ENCODE data around the gene SEPTIN1. TPM values are rescaled to one million over a fixed set of nuclear protein-coding genes. Genes with fewer than 3 reads are reported as not detected.
"Not testable (repeated sequence)": the region's sequence is repeated elsewhere in the genome, so short reads cannot be mapped to it uniquely, and the experiment has no call there.

The SEPTIN1 gene
- total and polyA plus RNA-seq, 2 of the 4 experiments (the other 2 are of a cell fraction), result 0.24 TPM; not detected in 1

GRCh38 chr16:30343491-30343820 is 38.9 kb downstream of the SEPTIN1 start:
- H4K8ac ChIP-seq (ENCODE audit: low read depth in 2 of 2, low read length in 2 of 2); H2BK120ac ChIP-seq (ENCODE audit: low read depth, low read length); H3K23ac ChIP-seq (ENCODE audit: low read depth, low read length); H3K79me1 ChIP-seq (ENCODE audit: low read depth in 1 of 2, low read length in 2 of 2); H4K20me1 ChIP-seq (ENCODE audit: insufficient read depth, low read length); H3K4ac ChIP-seq (ENCODE audit: low read depth, low read length); H2BK20ac ChIP-seq (ENCODE audit: low read depth, low read length); H2AK5ac ChIP-seq (ENCODE audit: low read depth, low read length); H3K27me3 ChIP-seq (ENCODE audit: control insufficient read depth, insufficient read depth, low read length); H3K36me3 ChIP-seq (ENCODE audit: control insufficient read depth, insufficient read depth, low read length); H2AFZ ChIP-seq (replicated peaks; ENCODE audit: low read length, poor library complexity); H3K9ac ChIP-seq (ENCODE audit: low read depth, low read length); H2BK5ac ChIP-seq (ENCODE audit: low read depth, low read length, poor library complexity, severe bottlenecking); H3K18ac ChIP-seq (ENCODE audit: low read depth, low read length); intact Hi-C loops (cut with micrococcal nuclease); DNase-seq; H3K9me1 ChIP-seq (ENCODE audit: insufficient read depth, low read length); H4K5ac ChIP-seq (ENCODE audit: low read depth, low read length); CTCF ChIA-PET; H3K4me1 ChIP-seq (ENCODE audit: control insufficient read depth, insufficient read depth, low read length); in situ Hi-C loops (cut with MboI; ENCODE audit: low sequenced_read_pairs); H2BK15ac ChIP-seq (ENCODE audit: low read depth, low read length); ATAC-seq (ENCODE audit: low read depth); H3K14ac ChIP-seq (replicated peaks; ENCODE audit: low read depth, low read length); POLR2A ChIA-PET (ENCODE audit: unreplicated experiment); dilution Hi-C loops (cut with HindIII; ENCODE audit: low sequenced_read_pairs, unreplicated experiment); BruUV-seq (replicated peaks); H3K4me3 ChIP-seq (ENCODE audit: insufficient read depth, low read depth, low read length); H4K91ac ChIP-seq (ENCODE audit: insufficient read depth, low read depth, low read length); H2AK9ac ChIP-seq (replicated peaks; ENCODE audit: low read depth, low read length, poor library complexity); H3K4me2 ChIP-seq (ENCODE audit: low read depth, low read length); H3K56ac ChIP-seq (ENCODE audit: extremely low read depth, insufficient read depth, low read length); H3K9me3 ChIP-seq (ENCODE audit: control insufficient read depth, insufficient read depth, low read length); H3K27ac ChIP-seq (ENCODE audit: insufficient read depth, low read length): not testable (repeated sequence)
- no CpG with 5 or more reads among the region's 11 CpGs for WGBS, 2 experiments (ENCODE audit: extremely low coverage in 2 of 2, insufficient read length in 1 of 2)

Data from IMR-90 (cell line).